K562 (cell line): Measurements from ENCODE around the gene DHRS3. TPM values are rescaled to one million over a fixed set of nuclear protein-coding genes. Genes with fewer than 3 reads are reported as not detected.

Experiments
- ATAC-seq: fragments of 200-7000 bp; cut with Tn5 transposase; 3 replicates; pipeline ENCODE4 v1.9.1; 2020; ENCODE audit warnings: moderate library complexity
- BruUV-seq: library from RNA; stranded (reverse); fragments of 400-500 nt; replicated peaks from 2 replicates; lab custom pipeline; 2021; lab: Mats Ljungman, UMichigan
- CTCF ChIA-PET: fragments of 300-600 bp; formaldehyde crosslinking; extraction: SDS; loops from one replicate; lab custom pipeline; 2021; ENCODE audit warnings: low intra/inter-chr PET ratio; lab: Yijun Ruan, JAX
- POLR2A ChIA-PET: fragments of 300-600, 350-650 bp; sonication (Branson Sonifier 250); formaldehyde crosslinking; extraction: SDS; loops from one replicate; lab custom pipeline; 2021; ENCODE audit warnings: antibody characterized with exemption, inconsistent platforms; lab: Yijun Ruan, JAX
- DNase-seq, 4 experiments: peaks; one replicate each; pipeline versions ENCODE4 v3.0.0 to v3.0.0-alpha.2; 2011 to 2018; ENCODE audit warnings: low spot score in 3 of 4, mixed read lengths in 3 of 4; ENCODE audit errors: extremely low read depth in 1 of 4
- FAIRE-seq: peaks from 2 replicates; lab custom pipeline; 2011; peaks lifted over from hg19 to GRCh38; lab: Jason Lieb, UNC
- H2AFZ ChIP-seq: 2 replicates; pipeline ENCODE4 v1.6.0; 2011; ENCODE audit warnings: low read depth, low read length, control low read depth, inconsistent platforms
- H3K27ac ChIP-seq: fragments of 200-600 bp; 3 replicates; pipeline ENCODE4 v1.8.0; 2011; ENCODE audit warnings: low read depth, mild to moderate bottlenecking, control low read depth, inconsistent platforms, low read length, moderate library complexity, mixed read lengths; ENCODE audit errors: extremely low read depth
- H3K27me3 ChIP-seq, 2 experiments: fragments of 300-600 bp in 1 of 2; 2 replicates in 1 of 2; 3 replicates in 1 of 2; pipeline versions ENCODE4 v1.6.0 to v1.8.0; 2011; ENCODE audit warnings: inconsistent platforms in 2 of 2, low read length in 2 of 2, mild to moderate bottlenecking in 1 of 2, mixed read lengths in 1 of 2, moderate library complexity in 1 of 2; ENCODE audit not compliant: control insufficient read depth in 2 of 2, insufficient read depth in 2 of 2
- H3K36me3 ChIP-seq: fragments of 300-600 bp; 3 replicates; pipeline ENCODE4 v1.8.0; 2011; ENCODE audit warnings: mild to moderate bottlenecking, low read length, inconsistent platforms; ENCODE audit not compliant: control insufficient read depth, insufficient read depth
- H3K4me1 ChIP-seq, 2 experiments: fragments of 200-600 bp in 1 of 2; replicated peaks in 1 of 2; 2 replicates in 1 of 2; 3 replicates in 1 of 2; pipeline versions ENCODE4 v1.5.1 to v1.8.0; 2011; ENCODE audit warnings: inconsistent platforms in 2 of 2, low read length in 2 of 2, mild to moderate bottlenecking in 1 of 2, mixed read lengths in 1 of 2, moderate library complexity in 1 of 2; ENCODE audit not compliant: control insufficient read depth in 2 of 2, insufficient read depth in 2 of 2
- H3K4me2 ChIP-seq: 2 replicates; pipeline ENCODE4 v1.6.1; 2011; ENCODE audit warnings: low read length, control low read depth, inconsistent platforms, mixed read lengths; ENCODE audit not compliant: insufficient read depth
- H3K4me3 ChIP-seq: fragments of 200-600 bp; sonication (generic), shearing (Covaris generic); 2 replicates; pipeline ENCODE4 v1.5.1; 2016; ENCODE audit warnings: control low read depth, inconsistent platforms
- H3K79me2 ChIP-seq: fragments of 200-600 bp; 3 replicates; pipeline ENCODE4 v1.8.0; 2011; ENCODE audit warnings: low read length, inconsistent platforms; ENCODE audit not compliant: control insufficient read depth, insufficient read depth
- H3K9ac ChIP-seq, 2 experiments: 2 replicates each; pipeline versions ENCODE4 v1.6.0 to v1.6.1; 2011; ENCODE audit warnings: low read depth in 2 of 2, low read length in 2 of 2, control low read depth in 1 of 2, inconsistent platforms in 1 of 2, mild to moderate bottlenecking in 1 of 2, mixed read lengths in 1 of 2; ENCODE audit not compliant: insufficient read depth in 1 of 2
- H3K9me1 ChIP-seq: one replicate; pipeline ENCODE4 v1.6.0; 2011; ENCODE audit warnings: inconsistent platforms, mild to moderate bottlenecking, low read length, moderate library complexity; ENCODE audit not compliant: control insufficient read depth, insufficient read depth
- H3K9me3 ChIP-seq: replicated peaks from 2 replicates; pipeline ENCODE4 v1.5.1; 2011; ENCODE audit warnings: low read depth, low read length, inconsistent platforms; ENCODE audit not compliant: control insufficient read depth, insufficient read depth
- H4K20me1 ChIP-seq: replicated peaks from 2 replicates; pipeline ENCODE4 v1.6.1; 2011; ENCODE audit warnings: low read length, inconsistent platforms, mixed read lengths; ENCODE audit not compliant: control insufficient read depth, insufficient read depth
- BCOR ChIP-seq: fragments of 450-650 bp; IDR thresholded peaks from 2 replicates; pipeline ENCODE4 v1.6.1; 2016
- CCAR2 ChIP-seq: fragments of 200-400 bp; formaldehyde crosslinking; IDR thresholded peaks from 2 replicates; pipeline ENCODE4 v1.6.1; 2017; ENCODE audit warnings: mild to moderate bottlenecking, low read depth, low read length
- CEBPG ChIP-seq, 3 experiments: fragments of 200-800 bp in 1 of 3; sonication (Bioruptor generic) in 1 of 3; sonication (generic) in 1 of 3; formaldehyde crosslinking in 1 of 3; IDR thresholded peaks in 2 of 3; conservative IDR thresholded peaks in 1 of 3; 2 replicates each; pipeline versions ENCODE4 v1.6.1 to v1.8.0; 2016 to 2022; ENCODE audit warnings: missing compliant biosample characterization in 2 of 3, missing genetic modification characterization in 2 of 3, mild to moderate bottlenecking in 1 of 3, missing genetic modification reagents in 1 of 3
- HSF4 ChIP-seq: fragments of 250-450 bp; sonication (Bioruptor Pico); IDR thresholded peaks from 2 replicates; pipeline ENCODE4 v2.1.2; 2022; ENCODE audit warnings: mild to moderate bottlenecking, moderate library complexity, borderline replicate concordance
- PCBP2 ChIP-seq: fragments of 200-400 bp; formaldehyde crosslinking; IDR thresholded peaks from 2 replicates; pipeline ENCODE4 v1.6.1; 2018; ENCODE audit warnings: low read length, low read depth, mild to moderate bottlenecking, moderate library complexity; ENCODE audit not compliant: poor library complexity, severe bottlenecking
- RBM22 ChIP-seq: fragments of 200-400 bp; formaldehyde crosslinking; IDR thresholded peaks from 2 replicates; pipeline ENCODE4 v1.6.1; 2018; ENCODE audit warnings: low read length, low read depth; ENCODE audit not compliant: poor library complexity, severe bottlenecking
- RBM25 ChIP-seq: fragments of 200-400 bp; formaldehyde crosslinking; IDR thresholded peaks from 2 replicates; pipeline ENCODE4 v1.6.1; 2018; ENCODE audit warnings: low read length, low read depth, moderate library complexity; ENCODE audit not compliant: severe bottlenecking
- RCOR1 ChIP-seq, 2 experiments: IDR thresholded peaks; 2 replicates each; pipeline ENCODE4 v1.6.1; 2012; ENCODE audit warnings: low read depth in 2 of 2, low read length in 2 of 2, borderline replicate concordance in 1 of 2, improper control_type of control experiment in 1 of 2
- SMARCB1 ChIP-seq: IDR thresholded peaks from 2 replicates; pipeline ENCODE4 v1.6.1; 2011; ENCODE audit warnings: improper control_type of control experiment, low read depth; ENCODE audit not compliant: insufficient read length
- TARDBP ChIP-seq: fragments of 450-650 bp; IDR thresholded peaks from 2 replicates; pipeline ENCODE4 v1.6.1; 2016
- TBP ChIP-seq: optimal IDR thresholded peaks from 2 replicates; pipeline ENCODE3; 2011; ENCODE audit warnings: low read depth, low read length, improper control_type of control experiment
- TEAD4 ChIP-seq, 2 experiments: sonication (generic) in 1 of 2; formaldehyde crosslinking in 1 of 2; IDR thresholded peaks; 2 replicates each; pipeline versions ENCODE4 v1.6.1 to v1.8.0; 2012 to 2022; ENCODE audit warnings: borderline replicate concordance in 1 of 2, inconsistent platforms in 1 of 2, low read length in 1 of 2, mild to moderate bottlenecking in 1 of 2, missing genetic modification reagents in 1 of 2
- WHSC1 ChIP-seq: IDR thresholded peaks from one replicate; pipeline ENCODE4 v1.6.1; 2012; ENCODE audit warnings: low read length, control low read depth, inconsistent platforms
- ZBTB8A ChIP-seq: fragments of 450-650 bp; IDR thresholded peaks from 2 replicates; pipeline ENCODE4 v1.6.1; 2018; ENCODE audit warnings: mild to moderate bottlenecking, moderate library complexity; ENCODE audit not compliant: partially characterized antibody
- ZFP36 ChIP-seq: fragments of 150-350 bp; IDR thresholded peaks from 2 replicates; pipeline ENCODE4 v1.6.1; 2018; ENCODE audit warnings: low read length, low read depth; ENCODE audit not compliant: partially characterized antibody
- ZNF253 ChIP-seq: fragments of 250-450 bp; sonication (Bioruptor Pico); conservative IDR thresholded peaks from 2 replicates; pipeline ENCODE4 v1.6.1; 2021; ENCODE audit warnings: mild to moderate bottlenecking
- ZNF324 ChIP-seq: fragments of 250-450 bp; sonication (Bioruptor Pico); IDR thresholded peaks from 2 replicates; pipeline ENCODE4 v1.4.0; 2020; ENCODE audit warnings: mild to moderate bottlenecking
- ZNF785 ChIP-seq: fragments of 250-450 bp; sonication (Bioruptor Pico); IDR thresholded peaks from 2 replicates; pipeline ENCODE4 v1.4.0; 2020; ENCODE audit warnings: mild to moderate bottlenecking
- WGBS: fragments of 100-300 bp; shearing (Covaris generic); methylation state at CpG from one replicate; pipeline ENCODE4 v1.1.6; 2016; ENCODE audit warnings: low coverage, mixed read lengths; ENCODE audit not compliant: insufficient coverage; ENCODE audit errors: missing lambda C conversion rate; 5-methylcytosine and 5-hydroxymethylcytosine counted together
- in situ Hi-C: fragments of 300-500 bp; cut with MboI; formaldehyde crosslinking; loops from 4 replicates; pipeline ENCODE4 v1.15.0; 2018; ENCODE audit warnings: inconsistent platforms, mixed read lengths
- intact Hi-C: fragments of 100-400 bp; cut with micrococcal nuclease; formaldehyde crosslinking; loops from 2 replicates; pipeline ENCODE4 v1.14.2; 2022
- polyA plus RNA-seq, 8 experiments: library from polyadenylated mRNA; depleted of rRNA in 4 of 8; stranded (reverse) in 5 of 8; unstranded in 3 of 8; fragments of >200 nt; fragmentation: Nextera tagmentation in 2 of 8; fragmentation: Illumina TruSeq in 1 of 8; extraction: Ambion mirVana in 2 of 8; extraction: Trizol in 1 of 8; gene quantifications; 2 replicates each; pipeline versions ENCODE4 v1.2.1 to v1.2.3, GENCODE V29; 2011 to 2014; ENCODE audit warnings: inconsistent platforms in 1 of 8, missing spikeins in 1 of 8
- total RNA-seq, 7 experiments: library from RNA; depleted of rRNA in 6 of 7; stranded (reverse); fragments of >200 nt in 6 of 7; fragmentation: Illumina TruSeq in 2 of 7; extraction: Trizol in 2 of 7; gene quantifications; 2 replicates each; pipeline versions ENCODE4 v1.2.1 to v1.2.3, GENCODE V29; 2011 to 2021; ENCODE audit warnings: low replicate concordance in 1 of 7
- TF ChIP-seq, protein P1 (sequence below): fragments of 250-450 bp; sonication (Bioruptor Pico); IDR thresholded peaks from 2 replicates; pipeline ENCODE4 v1.5.0; 2021
- TF ChIP-seq, protein P2 (sequence below): IDR thresholded peaks from 3 replicates; pipeline ENCODE4 v1.6.1; 2011; ENCODE audit warnings: borderline replicate concordance, mild to moderate bottlenecking; ENCODE audit not compliant: insufficient read length, insufficient read depth
- TF ChIP-seq, protein P3 (sequence below): fragments of 250-450 bp; sonication (Bioruptor Pico); IDR thresholded peaks from 2 replicates; pipeline ENCODE4 v1.4.0; 2020; ENCODE audit warnings: borderline replicate concordance

Gene DHRS3
- total and polyA plus RNA-seq, 9 of the 15 experiments (the other 6 are each of a cell fraction or from before 2014, with no cell fraction given): 21.0 to 116 (median 58.7) TPM

DNA sequence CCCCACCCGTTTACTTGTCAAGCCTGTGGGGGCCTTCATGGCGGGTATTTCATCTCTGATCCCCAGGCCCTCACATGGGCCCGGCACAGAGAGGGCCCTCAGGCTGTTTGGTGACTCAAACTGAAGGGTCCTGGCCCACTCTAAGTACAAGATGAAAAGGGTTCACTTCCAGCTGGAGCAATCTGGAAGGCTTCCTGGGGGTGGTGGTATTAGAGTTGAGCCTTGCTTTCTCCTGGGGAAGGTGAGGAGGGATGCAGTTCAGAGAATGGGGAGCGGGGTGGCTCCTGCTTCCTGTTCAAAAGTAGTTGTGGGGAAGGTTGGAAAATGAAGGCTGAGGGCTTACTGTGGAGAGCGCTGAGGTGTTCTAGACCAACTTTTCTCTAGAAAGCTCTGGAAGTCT lies 47.7 kb downstream of the DHRS3 start:
- Histone ChIP-seq H3K4me3 (no peak overlapping the region), H3K9me1 (no peaks in the 10 kb centered on the region), H3K9ac (no peak overlapping the region), H4K20me1 (no peaks in the 10 kb centered on the region), H3K4me2 (no peak overlapping the region), H3K9me3 (no peaks in the 10 kb centered on the region), H2AFZ (no peak overlapping the region), H3K36me3 (peaks cover 76% of the 10 kb centered on the region), H3K27ac (no peak overlapping the region), H3K27me3 (no peaks in the 10 kb centered on the region), H3K79me2 (no peaks in the 10 kb centered on the region), H3K4me1 (peaks cover 0 to 3% of the 10 kb centered on the region in 2 experiments; a peak in 3 of 5 replicates)
- intact Hi-C loops: no loop called here
- no peak for ATAC-seq
- no peak for DNase-seq
- no TSS peak for BruUV-seq
- ChIA-PET POLR2A (no interaction called here), CTCF (no interaction called here)
- FAIRE-seq: no peak
- 85% methylated on average over 5 of the region's 5 CpGs for WGBS
- in situ Hi-C loops: no loop called here
- TF ChIP-seq BCOR: peak; percentile 62; the same call in 1 of the 2 replicates
- no peak for TF ChIP-seq TBP
- no peak for TF ChIP-seq TARDBP
- TF ChIP-seq ZNF324: no peak
- peak; percentile 96 for TF ChIP-seq ZFP36
- TF ChIP-seq, protein P1, sequence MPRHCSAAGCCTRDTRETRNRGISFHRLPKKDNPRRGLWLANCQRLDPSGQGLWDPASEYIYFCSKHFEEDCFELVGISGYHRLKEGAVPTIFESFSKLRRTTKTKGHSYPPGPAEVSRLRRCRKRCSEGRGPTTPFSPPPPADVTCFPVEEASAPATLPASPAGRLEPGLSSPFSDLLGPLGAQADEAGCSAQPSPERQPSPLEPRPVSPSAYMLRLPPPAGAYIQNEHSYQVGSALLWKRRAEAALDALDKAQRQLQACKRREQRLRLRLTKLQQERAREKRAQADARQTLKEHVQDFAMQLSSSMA (CRISPR knock-in tag): no peak
- TF ChIP-seq WHSC1: no peak
- TF ChIP-seq ZNF253: no peak
- no peak for TF ChIP-seq CEBPG (CRISPR knock-in tag; IDR thresholded peaks at IDR 0.05)
- TF ChIP-seq CEBPG (tag; conservative IDR thresholded peaks at IDR 0.05 in 1 of 2, IDR thresholded peaks at IDR 0.05 in 1 of 2): no peak
- 0 out of 4 replicates have a peak, but pooled peaks of 1 of the 2 experiments have one; percentile 28 for TF ChIP-seq RCOR1 (IDR thresholded peaks at IDR 0.05; ENCODE audit: borderline replicate concordance in 1 of 2, low read depth in 2 of 2, low read length in 2 of 2)
- TF ChIP-seq TEAD4 (IDR thresholded peaks at IDR 0.05; ENCODE audit: low read length): no peak
- no peak for TF ChIP-seq TEAD4 (CRISPR knock-in tag; IDR thresholded peaks at IDR 0.05; ENCODE audit: borderline replicate concordance)
- TF ChIP-seq SMARCB1: no peak
- TF ChIP-seq CCAR2: no peak
- TF ChIP-seq ZNF785 (CRISPR knock-in tag): no peak
- no peak for TF ChIP-seq ZBTB8A
- peak; percentile 30 for TF ChIP-seq RBM25
- TF ChIP-seq, protein P2, sequence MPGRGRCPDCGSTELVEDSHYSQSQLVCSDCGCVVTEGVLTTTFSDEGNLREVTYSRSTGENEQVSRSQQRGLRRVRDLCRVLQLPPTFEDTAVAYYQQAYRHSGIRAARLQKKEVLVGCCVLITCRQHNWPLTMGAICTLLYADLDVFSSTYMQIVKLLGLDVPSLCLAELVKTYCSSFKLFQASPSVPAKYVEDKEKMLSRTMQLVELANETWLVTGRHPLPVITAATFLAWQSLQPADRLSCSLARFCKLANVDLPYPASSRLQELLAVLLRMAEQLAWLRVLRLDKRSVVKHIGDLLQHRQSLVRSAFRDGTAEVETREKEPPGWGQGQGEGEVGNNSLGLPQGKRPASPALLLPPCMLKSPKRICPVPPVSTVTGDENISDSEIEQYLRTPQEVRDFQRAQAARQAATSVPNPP: no peak
- TF ChIP-seq PCBP2: no peak
- TF ChIP-seq, protein P3, sequence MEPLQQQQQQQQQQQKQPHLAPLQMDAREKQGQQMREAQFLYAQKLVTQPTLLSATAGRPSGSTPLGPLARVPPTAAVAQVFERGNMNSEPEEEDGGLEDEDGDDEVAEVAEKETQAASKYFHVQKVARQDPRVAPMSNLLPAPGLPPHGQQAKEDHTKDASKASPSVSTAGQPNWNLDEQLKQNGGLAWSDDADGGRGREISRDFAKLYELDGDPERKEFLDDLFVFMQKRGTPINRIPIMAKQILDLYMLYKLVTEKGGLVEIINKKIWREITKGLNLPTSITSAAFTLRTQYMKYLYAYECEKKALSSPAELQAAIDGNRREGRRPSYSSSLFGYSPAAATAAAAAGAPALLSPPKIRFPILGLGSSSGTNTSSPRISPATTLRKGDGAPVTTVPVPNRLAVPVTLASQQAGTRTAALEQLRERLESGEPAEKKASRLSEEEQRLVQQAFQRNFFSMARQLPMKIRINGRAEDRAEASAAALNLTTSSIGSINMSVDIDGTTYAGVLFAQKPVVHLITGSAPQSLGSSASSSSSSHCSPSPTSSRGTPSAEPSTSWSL (CRISPR knock-in tag): no peak
- TF ChIP-seq RBM22: no peak
- TF ChIP-seq HSF4 (CRISPR knock-in tag): no peak
